ENCODE measurements around the gene GCNT1.
A peak's percentile ranks its signal among the peaks of the same experiment; 100 is the strongest.

GCNT1 gene

DNA sequence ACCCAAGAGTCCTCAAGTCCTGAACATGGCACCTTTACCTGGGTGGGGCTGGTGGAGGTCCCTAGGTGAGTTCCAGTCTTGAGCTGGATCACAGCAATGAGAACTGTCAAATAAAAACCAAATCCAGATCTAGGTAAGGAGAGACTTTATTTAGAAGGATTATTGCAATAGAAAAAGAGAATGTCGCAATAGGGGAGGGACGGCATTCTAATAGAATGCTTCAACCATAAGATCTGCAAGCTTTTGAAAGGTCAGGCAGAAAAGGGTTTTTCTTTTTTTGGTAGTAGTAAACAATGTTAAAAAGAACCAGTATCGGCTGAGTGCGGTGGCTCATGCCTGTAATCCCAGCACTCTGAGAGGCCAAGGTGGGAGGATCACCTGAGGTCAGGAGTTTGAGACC is 5.2 kb upstream of the GCNT1 start:
- TF ChIP-seq Cebpa-rat (IDR thresholded peaks at IDR 0.05): peak in 9 of 11 experiments; percentile 40 to 82 (median 69); a peak in 13 of 22 replicates
- Histone ChIP-seq H3K27ac (peak overlapping the region in 1 of 11 experiments; percentile 32; a peak in 1 of 22 replicates), H3K9ac (no peak overlapping the region), H4K20me1 (no peaks in the 10 kb centered on the region), H3K4me3 (no peak overlapping the region), H3K9me3 (replicated peaks in 1 of 11) (peaks cover 0 to 8% (median 0%) of the 10 kb centered on the region in 11 experiments; a peak in 3 of 22 replicates), H3K4me1 (peaks cover 7 to 56% (median 38%) of the 10 kb centered on the region in 10 experiments), H3K36me3 (no peaks in the 10 kb centered on the region), H3K4me2 (peak overlapping the region in 6 of 11 experiments; percentile 14 to 59 (median 40); a peak in 8 of 22 replicates), H3K27me3 (peaks cover 0 to under 1% (median 0%) of the 10 kb centered on the region in 11 experiments; a peak in 1 of 22 replicates)

DNA sequence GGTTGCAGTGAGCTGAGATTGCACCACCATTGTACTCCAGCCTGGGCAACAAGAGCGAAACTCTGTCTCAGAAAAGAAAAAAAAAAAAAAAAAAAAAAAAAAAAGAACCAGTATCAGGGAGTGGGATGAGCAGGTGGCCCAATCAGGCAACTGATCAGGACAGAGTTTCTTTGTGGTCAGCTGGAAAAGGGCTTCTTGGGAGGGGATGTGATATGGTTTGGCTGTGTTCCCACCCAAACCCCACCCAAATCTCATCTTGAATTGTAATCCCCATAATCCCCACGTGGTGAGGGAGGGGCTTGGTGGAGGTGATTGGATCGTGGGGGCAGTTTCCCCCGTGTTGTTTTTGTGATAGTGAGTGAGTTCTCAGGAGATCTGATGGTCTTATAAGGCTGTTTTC is 4.7 kb upstream of the GCNT1 start:
- Histone ChIP-seq H3K4me3 (no peak overlapping the region), H3K9me3 (replicated peaks in 1 of 11) (peaks cover 0 to 8% (median 0%) of the 10 kb centered on the region in 11 experiments; a peak in 3 of 22 replicates), H3K27ac (no peak overlapping the region), H3K36me3 (no peaks in the 10 kb centered on the region), H3K4me1 (peaks cover 7 to 59% (median 41%) of the 10 kb centered on the region in 10 experiments), H3K9ac (no peak overlapping the region), H3K4me2 (peak overlapping the region in 2 of 11 experiments; percentile 15 to 19; a peak in 2 of 22 replicates), H4K20me1 (no peaks in the 10 kb centered on the region), H3K27me3 (peaks cover 0 to 5% (median 0%) of the 10 kb centered on the region in 11 experiments; a peak in 7 of 22 replicates)
- no peak for TF ChIP-seq Cebpa-rat (IDR thresholded peaks at IDR 0.05)

- Histone ChIP-seq H3K27ac (peak overlapping the region in 8 of 11 experiments; percentile 1 to 78 (median 66); a peak in 15 of 22 replicates), H3K4me3 (peak overlapping the region in 1 of 10 experiments; percentile 6; a peak in 1 of 20 replicates), H3K9ac (peak overlapping the region in 4 of 11 experiments; percentile 20 to 46 (median 38); a peak in 7 of 22 replicates), H3K4me1 (peaks cover 21 to 74% (median 56%) of the 10 kb centered on the region in 10 experiments), H3K36me3 (peaks cover 0 to 4% (median 0%) of the 10 kb centered on the region in 11 experiments; a peak in 3 of 22 replicates), H4K20me1 (peaks cover 0 to 17% (median 8%) of the 10 kb centered on the region in 11 experiments; a peak in 10 of 22 replicates), H3K27me3 (peaks cover 10 to 26% (median 19%) of the 10 kb centered on the region in 11 experiments; a peak in 20 of 22 replicates), H3K4me2 (peak overlapping the region; percentile 24 to 90 (median 57); a peak in 20 of 22 replicates), H3K9me3 (replicated peaks in 1 of 11) (peaks cover 0 to 8% (median 0%) of the 10 kb centered on the region in 11 experiments; a peak in 3 of 22 replicates)
- TF ChIP-seq Cebpa-rat (IDR thresholded peaks at IDR 0.05): no peak
These were observed 2.6 kb upstream of the GCNT1 start for GRCh38 chr9:76456202-76456926.

DNA sequence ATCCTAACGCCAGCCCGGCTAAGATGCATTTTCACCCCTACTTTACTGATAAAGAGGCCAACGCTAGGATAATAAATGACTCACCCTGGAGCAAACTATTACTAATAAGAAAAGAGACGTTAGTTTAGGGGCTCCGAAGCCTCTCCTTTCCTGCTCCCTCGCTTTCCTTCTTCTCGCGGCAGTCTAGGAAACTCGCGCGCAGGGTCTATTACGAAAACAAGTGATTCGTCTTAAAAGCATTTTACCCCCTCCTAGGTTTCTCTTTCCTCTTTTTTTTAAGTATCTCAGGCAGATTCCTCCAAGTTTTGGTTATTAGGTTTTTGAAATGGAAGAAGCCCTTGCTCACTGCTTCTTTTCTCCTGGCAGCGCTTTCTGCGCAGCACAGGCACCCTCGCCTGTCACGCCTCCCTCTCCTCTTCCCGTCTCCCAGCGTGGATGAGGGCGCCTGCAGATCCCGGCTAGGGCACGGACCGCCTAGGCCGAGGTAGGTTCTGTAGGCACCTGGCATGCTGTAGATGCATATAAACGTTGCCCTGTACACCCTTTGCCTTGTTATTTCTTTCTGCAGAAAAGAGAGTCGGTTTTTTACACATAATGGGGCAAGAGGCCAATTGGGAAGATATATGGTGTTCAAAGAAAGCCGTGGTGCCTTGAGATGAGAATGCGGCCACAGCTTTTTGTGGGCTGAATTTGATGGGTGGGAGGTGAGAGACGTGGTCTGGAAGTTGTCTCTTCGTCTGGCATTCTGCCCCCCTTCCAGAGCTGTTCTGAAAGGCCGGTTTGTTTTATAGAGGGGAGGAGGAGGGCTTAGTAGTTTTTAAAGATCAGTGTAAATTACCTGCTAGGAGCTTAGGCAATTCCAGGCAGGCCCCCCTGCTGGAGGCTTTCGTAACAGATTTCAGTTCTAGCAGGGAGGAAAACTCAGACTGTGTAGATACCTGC is 983 bp downstream of the GCNT1 start:
- Histone ChIP-seq H3K9ac (peak overlapping the region; percentile 44 to 80 (median 76)), H3K36me3 (peaks cover 0 to 38% (median 0%) of the 10 kb centered on the region in 11 experiments; a peak in 4 of 22 replicates), H3K4me1 (peaks cover 21 to 58% (median 44%) of the 10 kb centered on the region in 10 experiments), H3K27me3 (peaks cover 13 to 49% (median 21%) of the 10 kb centered on the region in 11 experiments; a peak in 21 of 22 replicates), H4K20me1 (peaks cover 0 to 51% (median 8%) of the 10 kb centered on the region in 11 experiments; a peak in 10 of 22 replicates), H3K9me3 (replicated peaks in 1 of 11) (peaks cover 0 to 4% (median 0%) of the 10 kb centered on the region in 11 experiments; a peak in 2 of 22 replicates), H3K4me2 (peak overlapping the region; percentile 86 to 99 (median 95)), H3K4me3 (peak overlapping the region; percentile 68 to 87 (median 76)), H3K27ac (peak overlapping the region in 10 of 11 experiments; percentile 18 to 64 (median 47); a peak in 17 of 22 replicates)
- no peak for TF ChIP-seq Cebpa-rat (IDR thresholded peaks at IDR 0.05)

GRCh38 chr9:76462126-76462525 is 3.1 kb downstream of the GCNT1 start:
- peak overlapping the region in 2 of 11 experiments; percentile 93 to 95; a peak in 5 of 22 replicates for H3K4me2 ChIP-seq
- no peak for TF ChIP-seq Cebpa-rat (IDR thresholded peaks at IDR 0.05)
- no peak overlapping the region for H3K9ac ChIP-seq

GRCh38 chr9:76463211-76463610 is 4.2 kb downstream of the GCNT1 start:
- Histone ChIP-seq H3K9ac (no peak overlapping the region), H3K27ac (no peak overlapping the region), H3K4me2 (peak overlapping the region in 5 of 11 experiments; percentile 3 to 19 (median 8); a peak in 6 of 22 replicates), H3K27me3 (peaks cover 13 to 80% (median 21%) of the 10 kb centered on the region in 11 experiments; a peak in 21 of 22 replicates), H3K4me3 (no peak overlapping the region), H3K9me3 (replicated peaks in 1 of 11) (no peaks in the 10 kb centered on the region), H3K36me3 (peaks cover 0 to 70% (median 0%) of the 10 kb centered on the region in 11 experiments; a peak in 6 of 22 replicates), H3K4me1 (peaks cover 7 to 37% (median 22%) of the 10 kb centered on the region in 10 experiments), H4K20me1 (peaks cover 0 to 84% (median 16%) of the 10 kb centered on the region in 11 experiments; a peak in 13 of 22 replicates)
- TF ChIP-seq Cebpa-rat (IDR thresholded peaks at IDR 0.05): no peak

More at GRCh38 chr9:76462126-76462525, 3.1 kb downstream of the GCNT1 start:
- peaks cover 0 to 73% (median 11%) of the 10 kb centered on the region in 11 experiments; a peak in 12 of 22 replicates for H4K20me1 ChIP-seq
- peaks cover 9 to 36% (median 27%) of the 10 kb centered on the region in 10 experiments for H3K4me1 ChIP-seq
- no peaks in the 10 kb centered on the region for H3K9me3 ChIP-seq (replicated peaks in 1 of 11)
- H3K36me3 ChIP-seq: peaks cover 0 to 59% (median 0%) of the 10 kb centered on the region in 11 experiments; a peak in 6 of 22 replicates
- H3K4me3 ChIP-seq: no peak overlapping the region; a peak in 1 of 20 replicates
- peaks cover 13 to 69% (median 21%) of the 10 kb centered on the region in 11 experiments; a peak in 21 of 22 replicates for H3K27me3 ChIP-seq
- H3K27ac ChIP-seq: no peak overlapping the region

DNA sequence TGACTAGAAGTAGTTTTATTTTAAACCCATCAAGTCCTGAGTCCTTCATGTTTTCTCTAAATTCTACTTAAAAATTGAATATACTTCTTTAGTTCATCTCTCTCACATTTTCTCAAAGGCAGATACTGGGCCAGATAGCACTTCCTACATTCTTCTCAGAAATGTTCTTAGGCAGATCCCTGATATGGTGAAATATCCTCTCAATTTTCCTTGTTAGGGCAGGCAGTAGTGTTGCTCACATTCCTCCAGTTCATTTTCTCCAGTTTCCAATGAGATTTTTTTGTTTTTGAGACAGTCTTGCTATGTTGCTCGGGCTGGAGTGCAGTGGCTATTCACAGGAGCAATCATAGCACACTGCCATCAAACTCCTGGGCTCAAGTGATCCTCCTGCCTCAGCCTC is 5.7 kb downstream of the GCNT1 start:
- Histone ChIP-seq H3K4me3 (no peak overlapping the region), H3K27ac (no peak overlapping the region), H3K4me1 (peaks cover 7 to 36% (median 16%) of the 10 kb centered on the region in 10 experiments), H4K20me1 (peaks cover 0 to 98% (median 18%) of the 10 kb centered on the region in 11 experiments; a peak in 13 of 22 replicates), H3K9ac (no peak overlapping the region), H3K4me2 (no peak overlapping the region; a peak in 1 of 22 replicates), H3K27me3 (peaks cover 13 to 94% (median 25%) of the 10 kb centered on the region in 11 experiments; a peak in 21 of 22 replicates), H3K9me3 (replicated peaks in 1 of 11) (no peaks in the 10 kb centered on the region), H3K36me3 (peaks cover 0 to 81% (median 0%) of the 10 kb centered on the region in 11 experiments; a peak in 6 of 22 replicates)
- no peak for TF ChIP-seq Cebpa-rat (IDR thresholded peaks at IDR 0.05)

Measured in BLaER1 treated with 17β-estradiol and CSF1 and Interleukin-3, amounts not matched to agents 10 nM and 100 nM (cell line).